Epithelial cell of proximal tubule (primary cell): Measurements from ENCODE around the gene P2RX5. TPM values are rescaled to one million over a fixed set of nuclear protein-coding genes. Genes with fewer than 3 reads are reported as not detected.

Experiments used
- DNase-seq: peaks from one replicate; pipeline ENCODE4 v3.0.0-alpha.2; 2011; ENCODE audit warnings: low read depth
- H3K4me3 ChIP-seq: 2 replicates; pipeline ENCODE4 v1.5.1; 2011; ENCODE audit warnings: low read depth, mild to moderate bottlenecking, low read length
- CTCF ChIP-seq: conservative IDR thresholded peaks from 2 replicates; pipeline ENCODE4 v1.5.1; 2012; ENCODE audit warnings: low read depth, mild to moderate bottlenecking, low read length
- total RNA-seq: library from RNA; depleted of rRNA; stranded (reverse); fragments of >200 nt; gene quantifications from 2 replicates; pipeline ENCODE4 v1.2.3, GENCODE V29; 2015

The P2RX5 gene
- total RNA-seq, 1 donor from 2014 or later, result 4.8 TPM

- no peak overlapping the region for H3K4me3 ChIP-seq
- TF ChIP-seq CTCF, result no peak
- no peak for DNase-seq
Observed at GRCh38 chr17:3689262-3690093, 6.5 kb downstream of the P2RX5 start.

- H3K4me3 ChIP-seq, result no peak overlapping the region
- DNase-seq, result no peak
- no peak for TF ChIP-seq CTCF
Observed at GRCh38 chr17:3688852-3689261, 7.1 kb downstream of the P2RX5 start.

DNA sequence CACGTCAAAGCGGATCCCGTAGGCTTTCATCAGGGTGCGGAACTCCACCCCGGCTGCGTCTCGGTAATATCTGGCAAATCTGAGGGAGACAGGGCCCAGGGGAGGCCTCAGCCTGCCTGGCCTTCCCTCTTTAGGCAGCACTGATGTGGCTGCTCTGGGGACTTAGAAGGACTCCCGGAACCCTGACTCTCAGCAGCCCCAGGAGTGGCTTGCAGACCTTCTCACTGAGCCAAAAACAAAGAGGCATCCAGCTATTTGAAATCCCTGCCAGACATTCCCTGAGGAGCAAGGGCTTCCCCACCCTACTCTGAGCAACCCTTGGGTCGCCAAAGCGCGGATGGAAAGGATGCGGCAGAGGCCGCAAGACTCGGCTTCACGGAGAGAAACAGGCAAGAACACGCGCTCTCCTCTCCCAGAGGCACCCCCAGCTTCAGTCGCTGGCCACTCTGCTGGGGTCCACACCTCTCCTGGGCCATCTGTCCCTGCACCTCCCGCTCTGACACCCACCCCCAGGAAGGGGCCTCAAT is 7.9 kb downstream of the P2RX5 start:
- no peak for TF ChIP-seq CTCF
- DNase-seq, result no peak
- H3K4me3 ChIP-seq, result no peak overlapping the region

DNA sequence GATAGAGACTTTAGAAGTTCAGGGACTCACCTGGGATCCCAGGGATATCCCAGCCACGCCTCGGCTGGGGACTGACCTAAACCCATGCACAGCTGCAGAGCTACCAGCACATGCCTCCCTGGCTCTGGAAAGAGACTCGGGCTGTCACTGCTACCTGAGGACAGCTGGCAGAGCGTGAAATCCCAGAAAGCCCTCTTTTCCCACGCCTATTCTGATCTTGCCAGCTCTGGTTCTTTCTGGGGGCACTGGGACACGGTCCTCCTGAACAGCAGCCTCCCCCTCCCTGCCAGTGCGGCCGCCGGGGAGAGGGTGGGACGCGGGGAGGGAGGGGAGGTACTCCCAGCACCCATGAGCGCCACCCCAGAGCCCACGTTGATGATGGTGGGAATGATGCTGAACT is 10.8 kb downstream of the P2RX5 start:
- DNase-seq, result no peak
- no peak overlapping the region for H3K4me3 ChIP-seq
- TF ChIP-seq CTCF, result no peak

DNA sequence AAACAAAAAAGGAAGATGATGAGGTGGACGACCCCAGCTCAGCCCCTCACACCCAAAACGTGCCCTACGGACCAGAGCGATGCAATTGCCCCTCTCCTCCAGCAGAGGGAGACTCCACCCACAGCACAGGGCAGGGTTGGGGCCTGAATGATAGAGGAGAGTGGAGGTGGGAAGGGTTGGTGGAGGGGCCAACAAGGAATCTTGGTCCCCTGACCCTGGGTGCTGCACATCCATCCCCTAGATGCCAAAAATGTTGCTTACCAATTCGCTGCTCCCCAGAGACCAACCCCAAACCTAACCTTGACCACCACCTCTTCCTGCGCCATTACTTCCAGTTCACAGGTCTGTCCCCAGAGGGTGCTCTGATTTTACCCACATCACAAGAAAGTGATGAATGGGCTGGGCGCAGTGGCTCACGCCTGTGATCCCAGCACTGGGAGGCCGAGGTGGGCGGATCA is 12.9 kb downstream of the P2RX5 start:
- peak; percentile 97 for TF ChIP-seq CTCF
- no peak overlapping the region for H3K4me3 ChIP-seq
- no peak for DNase-seq

GRCh38 chr17:3682033-3682432 is 13.9 kb downstream of the P2RX5 start:
- TF ChIP-seq CTCF, result no peak
- no peak for DNase-seq
- no peak overlapping the region for H3K4me3 ChIP-seq

- no peak overlapping the region for H3K4me3 ChIP-seq
- no peak for DNase-seq
- no peak for TF ChIP-seq CTCF
Observed at GRCh38 chr17:3681565-3681964, 14.4 kb downstream of the P2RX5 start.
